ENCODE data around the gene PSMG4. TPM values are rescaled to one million over a fixed set of nuclear protein-coding genes. Genes with fewer than 3 reads are reported as not detected.

Gene PSMG4
- total and polyA plus RNA-seq, 9 of the 15 experiments (the other 6 are each of a cell fraction or from before 2014, with no cell fraction given) = 12.9 to 185 (median 52.0) TPM

DNA sequence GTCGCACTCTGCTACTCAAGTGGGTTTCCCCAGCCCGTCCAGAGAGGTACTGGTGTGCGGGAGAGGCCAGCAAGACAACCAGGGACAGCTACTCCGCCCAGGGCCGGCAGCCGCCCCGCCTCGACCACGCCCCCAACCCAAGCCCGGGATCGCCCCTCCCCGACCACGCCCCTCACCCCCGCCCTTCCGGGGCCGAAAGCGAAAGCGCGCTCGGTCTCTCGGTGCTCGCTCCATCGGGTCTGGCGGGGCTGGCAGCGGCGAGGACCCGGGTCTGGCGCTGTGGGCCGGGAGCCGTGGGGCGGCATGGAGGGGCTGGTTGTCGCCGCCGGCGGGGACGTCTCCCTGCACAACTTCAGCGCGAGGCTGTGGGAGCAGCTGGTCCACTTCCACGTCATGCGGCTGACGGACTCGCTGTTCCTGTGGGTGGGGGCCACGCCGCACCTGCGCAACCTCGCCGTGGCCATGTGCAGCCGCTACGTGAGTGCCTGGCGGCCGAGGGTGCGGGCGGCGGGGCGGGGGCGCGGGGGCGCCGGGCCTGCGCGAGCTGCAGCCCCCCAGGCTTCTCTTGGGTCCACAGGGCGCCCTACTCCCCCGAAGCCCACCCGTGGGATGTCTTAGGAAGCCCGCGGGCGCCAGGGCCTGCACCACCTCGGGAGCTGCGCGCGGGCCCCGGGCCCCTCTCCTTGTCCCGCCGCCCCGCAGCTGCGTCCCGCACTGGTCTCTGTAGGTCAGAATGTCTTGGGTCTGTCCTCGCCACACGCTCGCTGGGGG lies at the start of gene PSMG4 (continued):
- TF ChIP-seq, protein P1, sequence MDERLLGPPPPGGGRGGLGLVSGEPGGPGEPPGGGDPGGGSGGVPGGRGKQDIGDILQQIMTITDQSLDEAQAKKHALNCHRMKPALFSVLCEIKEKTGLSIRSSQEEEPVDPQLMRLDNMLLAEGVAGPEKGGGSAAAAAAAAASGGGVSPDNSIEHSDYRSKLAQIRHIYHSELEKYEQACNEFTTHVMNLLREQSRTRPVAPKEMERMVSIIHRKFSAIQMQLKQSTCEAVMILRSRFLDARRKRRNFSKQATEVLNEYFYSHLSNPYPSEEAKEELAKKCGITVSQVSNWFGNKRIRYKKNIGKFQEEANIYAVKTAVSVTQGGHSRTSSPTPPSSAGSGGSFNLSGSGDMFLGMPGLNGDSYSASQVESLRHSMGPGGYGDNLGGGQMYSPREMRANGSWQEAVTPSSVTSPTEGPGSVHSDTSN (CRISPR knock-in tag; IDR thresholded peaks at IDR 0.05; ENCODE audit: low read depth) = no peak
- TF ChIP-seq, protein P1 (tag; conservative IDR thresholded peaks at IDR 0.05; ENCODE audit: low read depth) = no peak
- TF ChIP-seq, protein P2, sequence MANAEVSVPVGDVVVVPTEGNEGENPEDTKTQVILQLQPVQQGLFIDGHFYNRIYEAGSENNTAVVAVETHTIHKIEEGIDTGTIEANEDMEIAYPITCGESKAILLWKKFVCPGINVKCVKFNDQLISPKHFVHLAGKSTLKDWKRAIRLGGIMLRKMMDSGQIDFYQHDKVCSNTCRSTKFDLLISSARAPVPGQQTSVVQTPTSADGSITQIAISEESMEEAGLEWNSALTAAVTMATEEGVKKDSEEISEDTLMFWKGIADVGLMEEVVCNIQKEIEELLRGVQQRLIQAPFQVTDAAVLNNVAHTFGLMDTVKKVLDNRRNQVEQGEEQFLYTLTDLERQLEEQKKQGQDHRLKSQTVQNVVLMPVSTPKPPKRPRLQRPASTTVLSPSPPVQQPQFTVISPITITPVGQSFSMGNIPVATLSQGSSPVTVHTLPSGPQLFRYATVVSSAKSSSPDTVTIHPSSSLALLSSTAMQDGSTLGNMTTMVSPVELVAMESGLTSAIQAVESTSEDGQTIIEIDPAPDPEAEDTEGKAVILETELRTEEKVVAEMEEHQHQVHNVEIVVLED (CRISPR knock-in tag; IDR thresholded peaks at IDR 0.05) = peak; percentile 40; the same call in 1 of the 2 replicates
- TF ChIP-seq HNRNPL (IDR thresholded peaks at IDR 0.05; ENCODE audit: low read depth, low read length) = peak; percentile 79; the same call in 1 of the 2 replicates
- TF ChIP-seq HMGN3 (IDR thresholded peaks at IDR 0.05; ENCODE audit: borderline replicate concordance, extremely low read depth, insufficient read length, low read depth, low read length) = peak; percentile 66
- TF ChIP-seq KDM4B (IDR thresholded peaks at IDR 0.05; ENCODE audit: borderline replicate concordance in 2 of 2, low read depth in 1 of 2) = no peak; a peak in 1 of 4 replicates
- TF ChIP-seq CREB1 (IDR thresholded peaks at IDR 0.05) = peak; percentile 51; the same call in 1 of the 2 replicates
- TF ChIP-seq CREB1 (CRISPR knock-in tag; IDR thresholded peaks at IDR 0.05) = peak; percentile 68
- TF ChIP-seq, protein P3, sequence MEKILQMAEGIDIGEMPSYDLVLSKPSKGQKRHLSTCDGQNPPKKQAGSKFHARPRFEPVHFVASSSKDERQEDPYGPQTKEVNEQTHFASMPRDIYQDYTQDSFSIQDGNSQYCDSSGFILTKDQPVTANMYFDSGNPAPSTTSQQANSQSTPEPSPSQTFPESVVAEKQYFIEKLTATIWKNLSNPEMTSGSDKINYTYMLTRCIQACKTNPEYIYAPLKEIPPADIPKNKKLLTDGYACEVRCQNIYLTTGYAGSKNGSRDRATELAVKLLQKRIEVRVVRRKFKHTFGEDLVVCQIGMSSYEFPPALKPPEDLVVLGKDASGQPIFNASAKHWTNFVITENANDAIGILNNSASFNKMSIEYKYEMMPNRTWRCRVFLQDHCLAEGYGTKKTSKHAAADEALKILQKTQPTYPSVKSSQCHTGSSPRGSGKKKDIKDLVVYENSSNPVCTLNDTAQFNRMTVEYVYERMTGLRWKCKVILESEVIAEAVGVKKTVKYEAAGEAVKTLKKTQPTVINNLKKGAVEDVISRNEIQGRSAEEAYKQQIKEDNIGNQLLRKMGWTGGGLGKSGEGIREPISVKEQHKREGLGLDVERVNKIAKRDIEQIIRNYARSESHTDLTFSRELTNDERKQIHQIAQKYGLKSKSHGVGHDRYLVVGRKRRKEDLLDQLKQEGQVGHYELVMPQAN (IDR thresholded peaks at IDR 0.05; ENCODE audit: borderline replicate concordance) = peak; percentile 97
- no peak for TF ChIP-seq HNRNPH1 (optimal IDR thresholded peaks at IDR 0.05; ENCODE audit: low read depth, low read length)
- no peak for TF ChIP-seq ELF2 (CRISPR knock-in tag; IDR thresholded peaks at IDR 0.05)
- TF ChIP-seq GTF2F1 (IDR thresholded peaks at IDR 0.05; ENCODE audit: low read depth, low read length) = 0 out of 2 replicates have a peak, but pooled peaks have one; percentile 12
- no peak for TF ChIP-seq STAT5A (IDR thresholded peaks at IDR 0.05; ENCODE audit: borderline replicate concordance, low read length)
- no peak for TF ChIP-seq HSF4 (CRISPR knock-in tag; IDR thresholded peaks at IDR 0.05; ENCODE audit: borderline replicate concordance)
- no peak for TF ChIP-seq RFX7 (CRISPR knock-in tag; IDR thresholded peaks at IDR 0.05)
- peak; percentile 96 for TF ChIP-seq SP1 (CRISPR knock-in tag; IDR thresholded peaks at IDR 0.05)
- TF ChIP-seq ETV5 (CRISPR knock-in tag; IDR thresholded peaks at IDR 0.05; ENCODE audit: low read depth) = no peak
- TF ChIP-seq BCOR (IDR thresholded peaks at IDR 0.05) = no peak; the same call in 1 of the 2 replicates
- no peak; a peak in 1 of 4 replicates for TF ChIP-seq FOXA3 (CRISPR knock-in tag; conservative IDR thresholded peaks at IDR 0.05 in 1 of 2, IDR thresholded peaks at IDR 0.05 in 1 of 2)
- TF ChIP-seq ZBED1 (IDR thresholded peaks at IDR 0.05) = 0 out of 2 replicates have a peak, but pooled peaks have one; percentile 42
- TF ChIP-seq ESRRA (IDR thresholded peaks at IDR 0.05; ENCODE audit: borderline replicate concordance, low read depth) = peak; percentile 45; the same call in 1 of the 2 replicates
- no peak for TF ChIP-seq BRCA1 (IDR thresholded peaks at IDR 0.05)
- TF ChIP-seq BRCA1 (CRISPR knock-in tag; IDR thresholded peaks at IDR 0.05) = no peak
